Measurements from ENCODE around the gene ARL8B. TPM values are rescaled to one million over a fixed set of nuclear protein-coding genes. Genes with fewer than 3 reads are reported as not detected.
"Not testable (repeated sequence)": the region's sequence is repeated elsewhere in the genome, so short reads cannot be mapped to it uniquely, and the experiment has no call there.

The ARL8B gene
- total RNA-seq, 2 experiments from 2014 or later = 61.4 to 65.0 TPM

DNA sequence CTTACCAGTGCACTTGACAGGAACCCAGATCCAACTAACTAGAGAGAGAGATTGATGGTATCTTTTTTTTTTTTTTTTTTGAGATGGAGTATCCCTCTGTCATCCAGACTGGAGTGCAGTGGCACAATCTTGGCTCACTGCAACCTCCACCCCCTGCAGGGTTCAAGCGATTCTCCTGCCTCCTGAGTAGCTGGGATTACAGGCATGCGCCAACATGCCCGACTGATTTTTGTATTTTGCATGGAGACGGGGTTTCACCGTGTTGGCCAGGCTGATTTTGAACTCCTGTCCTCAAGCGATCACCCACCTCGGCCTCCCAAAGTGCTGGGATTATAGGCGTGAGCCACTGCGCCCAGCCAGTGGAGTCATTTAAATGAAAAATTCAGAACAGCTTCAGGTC is 15.7 kb upstream of the ARL8B start:
- POLR2A ChIA-PET, CTCF ChIA-PET: not testable (repeated sequence)

- CTCF ChIA-PET = not testable (repeated sequence)
Observed at GRCh38 chr3:5106933-5107334, 15.2 kb upstream of the ARL8B start.

GRCh38 chr3:5110337-5110736 is 11.8 kb upstream of the ARL8B start:
- POLR2A ChIA-PET = no interaction called here
- CTCF ChIA-PET = interaction anchor here (1.1 kb wide), 1 partner anchor 11 kb away, joined by 3 read pairs; no protein-coding TSS in a partner anchor

More at GRCh38 chr3:5106933-5107334, 15.2 kb upstream of the ARL8B start:
- POLR2A ChIA-PET = not testable (repeated sequence)

- CTCF ChIA-PET = no interaction called here
- POLR2A ChIA-PET = no interaction called here
Observed at GRCh38 chr3:5112043-5112442, 10.0 kb upstream of the ARL8B start.

DNA sequence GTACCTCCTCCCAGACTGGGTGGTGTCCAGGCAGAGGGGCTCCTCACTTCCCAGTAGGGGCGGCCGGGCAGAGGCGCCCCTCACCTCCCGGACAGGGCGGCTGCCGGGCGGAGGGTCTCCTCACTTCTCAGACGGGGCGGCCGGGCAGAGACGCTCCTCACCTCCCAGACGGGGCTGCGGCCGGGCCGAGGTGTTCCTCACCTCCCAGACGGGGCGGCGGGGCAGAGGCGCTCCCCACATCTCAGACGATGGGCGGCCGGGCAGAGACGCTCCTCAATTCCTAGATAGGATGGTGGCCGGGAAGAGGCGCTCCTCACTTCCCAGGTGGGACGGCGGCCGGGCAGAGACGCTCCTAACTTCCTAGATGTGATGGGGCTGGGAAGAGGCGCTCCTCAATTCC is 8.4 kb upstream of the ARL8B start:
- CTCF ChIA-PET = not testable (repeated sequence)

DNA sequence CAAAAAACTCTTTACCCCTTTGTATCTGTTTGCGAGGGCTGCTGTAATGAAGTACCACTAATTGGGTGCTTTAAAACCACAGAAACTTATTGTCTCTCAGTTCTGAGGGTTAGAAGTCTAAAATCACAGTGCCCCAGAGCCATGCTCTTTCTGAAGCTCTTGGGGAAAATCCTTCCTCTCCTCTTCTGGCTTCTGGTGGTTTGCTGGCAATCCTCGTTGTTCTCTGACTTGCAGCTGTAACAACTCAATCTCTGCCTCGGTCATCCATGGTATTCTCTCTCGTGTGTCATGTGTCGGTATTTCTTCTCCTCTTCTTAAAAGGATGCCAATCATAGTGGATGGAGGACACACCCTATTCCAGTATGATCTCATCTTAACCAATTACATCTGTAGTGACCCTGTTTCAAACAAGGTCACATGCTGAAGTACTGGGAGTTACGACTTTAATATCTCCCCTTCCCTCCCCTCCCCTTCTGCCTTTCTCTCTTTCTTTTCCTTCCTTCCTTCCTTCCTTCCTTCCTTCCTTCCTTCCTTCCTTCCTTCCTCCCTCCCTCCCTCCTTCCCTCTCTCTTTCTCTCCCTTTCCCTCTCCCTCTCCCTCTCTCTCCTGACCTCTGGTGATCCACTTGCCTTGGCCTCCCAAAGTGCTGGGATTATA is 6.5 kb upstream of the ARL8B start:
- ChIA-PET CTCF (interaction anchor here (0.7 kb wide), 1 partner anchor 122 kb away, joined by 3 read pairs; no protein-coding TSS in a partner anchor), POLR2A (no interaction called here)

More for the DNA sequence above, 8.4 kb upstream of the ARL8B start:
- POLR2A ChIA-PET = not testable (repeated sequence)

GRCh38 chr3:5116538-5116937 is 5.6 kb upstream of the ARL8B start:
- ChIA-PET POLR2A (no interaction called here), CTCF (interaction anchor here (0.7 to 0.8 kb wide), 2 partner anchors 123 to 405 kb away, joined by 3 to 6 read pairs; no protein-coding TSS in a partner anchor)

DNA sequence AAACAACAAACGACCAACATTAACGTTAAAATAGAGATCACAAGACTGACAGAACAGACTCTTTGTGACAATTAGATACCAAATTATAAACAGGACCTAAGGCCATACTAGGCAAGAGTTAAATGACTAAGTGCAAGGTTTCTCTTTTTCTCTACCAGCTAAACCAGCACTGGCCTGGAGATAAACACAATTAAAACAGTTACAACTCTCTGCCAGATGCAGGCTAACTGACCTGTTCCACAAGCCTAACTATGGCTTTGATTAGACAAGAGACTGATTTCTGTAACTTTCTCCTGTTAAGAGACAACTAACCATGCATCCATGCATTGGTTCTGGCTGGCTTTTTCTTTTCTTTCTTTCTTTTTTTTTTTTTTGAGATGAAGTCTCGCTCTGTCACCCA is 1.6 kb upstream of the ARL8B start:
- CTCF ChIA-PET = interaction anchor here (0.7 kb wide), 1 partner anchor 324 kb away, joined by 3 read pairs; no protein-coding TSS in a partner anchor
- POLR2A ChIA-PET = no interaction called here

DNA sequence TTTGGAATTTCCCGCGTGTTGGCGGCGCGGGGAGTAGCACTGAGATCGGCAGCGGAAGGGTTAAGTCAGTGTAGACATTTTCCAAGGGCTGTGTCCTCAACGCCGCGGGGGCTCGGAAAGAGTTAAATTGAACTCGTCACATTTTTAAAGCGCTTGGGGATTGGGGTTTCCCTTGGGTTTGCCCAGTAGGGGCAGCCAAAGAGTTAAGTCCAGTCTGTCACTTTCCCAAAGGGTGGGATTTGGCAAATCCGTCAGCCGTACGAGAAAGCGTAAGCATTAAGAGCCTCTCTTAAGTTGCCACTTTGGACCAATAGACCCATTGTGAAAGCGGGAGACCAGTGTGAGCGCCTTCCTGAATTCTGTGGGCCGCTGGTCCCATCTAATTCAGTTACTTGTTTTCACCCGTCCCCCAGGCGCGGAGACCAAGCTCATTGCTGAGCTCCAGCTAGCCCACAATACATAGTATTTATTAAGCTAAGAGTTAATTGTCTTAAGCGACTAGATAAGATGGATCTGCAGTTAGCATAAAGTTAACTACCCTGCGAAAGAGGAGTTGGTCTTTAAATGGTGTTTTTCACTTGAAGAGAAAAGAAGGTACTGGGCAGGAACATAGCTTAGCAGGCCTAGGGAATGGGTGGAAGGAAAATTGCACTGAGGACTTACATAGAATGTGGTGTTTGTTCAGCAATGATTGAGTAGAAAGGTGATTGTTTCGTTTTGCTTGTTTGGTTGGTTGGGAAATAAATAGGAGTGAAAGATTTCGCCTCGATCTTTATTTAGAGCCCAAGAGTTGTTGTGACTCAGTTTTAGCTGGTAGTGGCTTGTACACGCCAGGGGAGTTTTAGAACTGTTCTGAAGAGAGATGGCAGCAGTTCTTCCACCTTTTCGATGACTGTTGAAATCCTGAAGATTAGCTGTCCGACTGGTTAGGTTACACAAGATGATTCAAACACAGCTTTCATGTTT is 932 bp downstream of the ARL8B start:
- POLR2A ChIA-PET = interaction anchor here (0.7 to 3.2 kb wide), 7 partner anchors 37 to 301 kb away, joined by 3 to 28 read pairs (median 3); partner anchors contain the start of gene EDEM1
- CTCF ChIA-PET = interaction anchor here (0.6 to 4.0 kb wide), 12 partner anchors 13 to 412 kb away, joined by 3 to 21 read pairs (median 3); partner anchors contain the start of genes BHLHE40 and EDEM1

DNA sequence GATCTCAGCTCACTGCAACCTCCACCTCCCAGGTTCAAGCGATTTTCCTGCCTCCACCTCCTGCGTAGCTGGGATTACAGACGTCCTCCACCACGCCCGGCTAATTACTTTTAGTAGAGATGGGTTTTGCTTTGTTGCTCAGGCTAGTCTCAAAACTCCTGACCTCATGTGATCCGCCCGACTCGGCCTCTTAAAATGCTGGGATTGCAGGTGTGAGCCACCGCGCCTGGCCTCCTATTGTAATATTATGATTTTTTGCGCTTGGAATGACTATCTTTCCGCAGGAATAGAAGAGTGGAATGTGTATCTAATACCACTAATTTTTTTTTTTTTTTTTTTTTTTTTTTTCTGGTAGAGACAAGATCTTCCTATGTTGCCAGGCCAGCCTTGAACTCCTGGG is 1.8 kb downstream of the ARL8B start:
- POLR2A ChIA-PET = interaction anchor here (0.9 to 3.2 kb wide), 5 partner anchors 36 to 73 kb away, joined by 3 to 28 read pairs (median 8); partner anchors contain the start of gene EDEM1
- CTCF ChIA-PET = interaction anchor here (0.6 to 4.0 kb wide), 8 partner anchors 16 to 428 kb away, joined by 3 to 21 read pairs (median 4); partner anchors contain the start of gene EDEM1

DNA sequence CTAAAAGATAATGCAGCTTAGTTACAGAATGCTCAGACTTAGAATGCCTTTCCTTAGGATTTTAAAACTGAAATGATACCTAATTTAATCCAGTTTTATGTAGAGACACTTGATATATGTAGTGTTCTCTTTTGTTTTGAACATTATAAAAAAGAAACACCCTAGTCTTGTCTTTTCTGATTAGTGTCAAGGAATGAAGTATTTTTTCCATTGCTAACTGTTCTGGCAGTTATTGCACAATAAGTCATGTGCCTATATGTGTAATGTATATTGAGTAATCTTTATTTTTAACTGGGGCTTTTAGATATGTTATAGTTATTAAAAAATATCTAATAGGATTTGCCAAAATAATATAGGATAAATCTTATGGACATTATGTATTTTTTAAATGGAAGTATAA is 4.5 kb downstream of the ARL8B start:
- CTCF ChIA-PET = no interaction called here
- POLR2A ChIA-PET = interaction anchor here (0.7 to 1.2 kb wide), 3 partner anchors 62 to 847 kb away, joined by 3 read pairs; no protein-coding TSS in a partner anchor

- POLR2A ChIA-PET = no interaction called here
- CTCF ChIA-PET = no interaction called here
Observed at GRCh38 chr3:5128849-5129248, 6.8 kb downstream of the ARL8B start.

- CTCF ChIA-PET = interaction anchor here (1.1 kb wide), 1 partner anchor 51 kb away, joined by 3 read pairs; no protein-coding TSS in a partner anchor
- POLR2A ChIA-PET = no interaction called here
Observed at GRCh38 chr3:5133239-5134018, 11.3 kb downstream of the ARL8B start.

- POLR2A ChIA-PET = interaction anchor here (0.6 kb wide), 1 partner anchor 63 kb away, joined by 4 read pairs; no protein-coding TSS in a partner anchor
Observed at GRCh38 chr3:5134019-5134391, 11.9 kb downstream of the ARL8B start.

GRCh38 chr3:5134499-5134898 is 12.4 kb downstream of the ARL8B start:
- CTCF ChIA-PET = no interaction called here
- POLR2A ChIA-PET = interaction anchor here (0.6 kb wide), 1 partner anchor 62 kb away, joined by 4 read pairs; no protein-coding TSS in a partner anchor

More at GRCh38 chr3:5134019-5134391, 11.9 kb downstream of the ARL8B start:
- CTCF ChIA-PET = no interaction called here

DNA sequence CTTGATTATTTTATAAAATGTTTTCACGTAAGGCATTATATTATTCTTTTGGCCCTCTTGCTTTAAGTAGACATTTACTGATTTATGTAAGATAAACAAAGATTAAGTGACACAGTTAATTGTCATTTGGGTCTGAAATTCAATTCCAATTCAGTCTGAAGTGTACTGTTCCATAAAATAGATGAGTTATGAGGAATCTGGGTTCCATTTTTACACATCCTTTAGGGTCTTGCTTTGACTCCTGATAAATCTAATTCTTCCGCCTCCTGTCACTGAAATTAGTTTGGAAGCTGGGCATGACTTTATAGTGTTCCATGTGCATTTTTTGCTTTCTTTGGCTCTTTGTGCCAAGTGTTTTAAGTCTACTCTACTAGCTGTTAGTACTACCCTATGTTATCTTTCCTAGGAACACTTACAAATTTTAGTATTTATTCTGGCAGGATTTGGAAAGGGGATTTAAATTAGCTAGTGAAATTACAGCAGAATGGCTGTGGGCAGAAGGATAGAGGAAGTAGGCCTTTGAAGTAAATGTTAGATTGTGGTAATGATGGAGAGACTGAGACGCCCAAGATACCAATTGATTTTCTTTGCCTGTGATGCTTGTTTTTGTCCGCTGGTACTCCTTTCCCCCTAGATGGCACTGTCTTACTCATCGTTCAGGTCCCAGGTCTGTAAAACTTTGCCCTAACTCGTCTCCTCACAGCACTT is 14.3 kb downstream of the ARL8B start:
- ChIA-PET CTCF (interaction anchor here (0.8 to 1.6 kb wide), 6 partner anchors 13 to 97 kb away, joined by 3 to 5 read pairs (median 3); no protein-coding TSS in a partner anchor), POLR2A (interaction anchor here (0.7 kb wide), 1 partner anchor 70 kb away, joined by 3 read pairs; no protein-coding TSS in a partner anchor)

DNA sequence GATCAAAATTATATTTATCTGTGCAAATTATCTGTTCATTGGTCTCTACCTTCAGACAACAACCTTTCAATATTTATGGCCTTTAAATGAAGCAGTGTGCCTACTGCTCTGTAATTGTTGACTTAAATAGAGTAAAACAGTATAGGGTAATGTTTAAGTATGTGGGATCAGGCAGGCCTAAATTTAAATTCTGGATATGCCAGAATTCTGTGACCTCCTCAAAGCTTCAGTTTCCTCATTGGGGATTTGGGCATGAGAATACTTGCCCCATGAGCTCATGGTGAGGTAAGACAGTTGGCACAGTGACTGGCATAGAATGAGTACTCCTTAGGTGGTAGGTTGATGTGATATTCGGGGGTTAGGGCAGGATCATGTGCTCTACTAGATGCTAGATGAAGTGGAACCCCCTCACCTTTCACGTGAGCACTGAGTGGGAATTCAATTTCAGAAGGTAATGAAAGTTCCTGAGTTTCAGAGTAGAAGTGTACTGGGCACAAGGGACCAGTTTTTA is 14.9 kb downstream of the ARL8B start:
- POLR2A ChIA-PET = interaction anchor here (0.7 kb wide), 2 partner anchors 69 to 425 kb away, joined by 3 to 6 read pairs; no protein-coding TSS in a partner anchor

More for the DNA sequence above, 14.9 kb downstream of the ARL8B start:
- CTCF ChIA-PET = interaction anchor here (0.7 to 1.6 kb wide), 7 partner anchors 14 to 138 kb away, joined by 3 to 5 read pairs (median 3); no protein-coding TSS in a partner anchor

All from activated CD8-positive, alpha-beta memory T cell treated with anti-CD3 and anti-CD28 coated beads for 36 hours (primary cell).